Dedifferentiated amniotic fluid mesenchymal stem cell (primary cell): ENCODE results near the gene ZNF766.
A peak's percentile ranks its signal among the peaks of the same experiment; 100 is the strongest.
"Not testable (repeated sequence)": the region's sequence is repeated elsewhere in the genome, so short reads cannot be mapped to it uniquely, and the experiment has no call there.

ENCODE experiments used
- DNase-seq: peaks from one replicate; pipeline ENCODE4 v3.0.0-alpha.2; 2016; ENCODE audit errors: extremely low spot score

ZNF766 gene

GRCh38 chr19:52275988-52276387, 6.6 kb downstream of the ZNF766 start:
- DNase-seq, result no peak

DNA sequence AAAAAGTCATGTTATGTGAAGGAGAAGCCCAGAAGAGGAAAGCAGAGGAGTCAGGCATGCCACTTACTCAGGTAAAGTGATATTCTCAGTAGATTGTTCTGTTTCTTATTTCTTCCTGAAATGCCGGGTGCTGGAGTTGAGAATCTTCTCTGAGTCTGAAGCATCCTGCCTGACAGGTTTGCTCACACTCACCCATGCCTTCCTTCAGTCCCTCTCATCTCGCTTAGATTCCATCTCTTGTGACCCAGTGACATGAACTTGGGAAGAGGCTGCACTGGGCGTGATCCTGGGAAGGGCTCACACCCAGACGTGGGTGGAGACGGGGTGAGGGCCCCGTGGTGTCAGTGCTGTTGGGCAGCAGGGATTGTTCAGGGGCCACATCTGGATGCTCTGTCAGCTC, 8.1 kb downstream of the ZNF766 start:
- no peak for DNase-seq

- no peak for DNase-seq
Observed at GRCh38 chr19:52286256-52286655, 16.9 kb downstream of the ZNF766 start.

DNA sequence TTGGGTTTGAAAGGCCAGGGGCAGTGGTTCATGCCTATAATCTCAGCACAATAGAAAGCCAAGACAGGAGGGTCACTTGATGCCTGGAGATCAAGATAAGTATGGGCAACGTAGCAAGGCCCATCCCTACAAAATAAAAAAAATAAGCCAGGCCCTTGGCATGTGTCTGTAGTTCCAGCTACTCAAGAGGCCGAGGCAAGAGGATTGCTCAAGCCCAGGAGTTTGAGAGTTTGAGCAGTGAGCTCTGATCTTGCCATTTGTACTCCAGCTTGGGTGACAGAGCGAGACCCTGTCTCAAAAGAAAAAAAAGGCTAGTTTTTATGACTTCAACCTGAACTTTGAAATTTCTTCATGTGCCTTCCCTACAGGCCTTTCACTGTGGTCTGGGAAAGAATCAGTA, 22.4 kb downstream of the ZNF766 start:
- DNase-seq, result no peak

DNA sequence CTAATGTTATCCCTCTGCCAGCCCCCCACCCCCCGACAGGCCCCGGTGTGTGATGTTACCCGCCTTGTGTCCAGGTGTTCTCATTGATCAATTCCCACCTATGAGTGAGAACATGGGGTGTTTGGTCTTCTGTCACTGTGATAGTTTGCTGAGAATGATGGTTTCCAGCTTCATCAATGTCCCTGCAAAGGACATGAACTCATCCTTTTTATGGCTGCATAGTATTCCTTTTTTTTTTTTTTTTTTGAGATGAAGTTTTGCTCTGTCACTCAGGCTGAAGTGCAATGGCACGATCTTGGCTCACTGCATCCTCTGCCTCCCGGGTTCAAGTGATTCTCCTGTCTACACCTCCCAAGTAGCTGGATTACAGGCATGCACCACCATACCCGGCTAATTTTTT, 23.6 kb downstream of the ZNF766 start:
- not testable (repeated sequence) for DNase-seq

DNA sequence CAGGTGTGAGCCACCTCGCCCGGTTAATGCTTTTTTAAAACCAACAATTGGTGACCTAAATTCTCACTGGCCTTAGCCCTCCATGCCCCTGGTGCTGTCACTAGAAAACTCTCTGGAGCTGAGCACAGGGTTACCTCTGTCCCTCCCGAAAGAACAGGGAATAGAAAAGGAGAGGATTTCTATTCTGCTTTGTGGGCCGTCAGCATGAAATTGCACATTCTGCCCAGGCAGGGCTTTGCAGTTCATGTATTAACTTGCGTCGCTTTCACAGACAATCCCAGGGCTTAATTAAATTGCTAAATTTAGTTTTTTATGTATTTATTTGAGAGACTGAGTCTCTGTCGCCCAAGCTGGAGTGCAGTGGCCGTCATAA, 27.0 kb downstream of the ZNF766 start:
- DNase-seq, result no peak

DNA sequence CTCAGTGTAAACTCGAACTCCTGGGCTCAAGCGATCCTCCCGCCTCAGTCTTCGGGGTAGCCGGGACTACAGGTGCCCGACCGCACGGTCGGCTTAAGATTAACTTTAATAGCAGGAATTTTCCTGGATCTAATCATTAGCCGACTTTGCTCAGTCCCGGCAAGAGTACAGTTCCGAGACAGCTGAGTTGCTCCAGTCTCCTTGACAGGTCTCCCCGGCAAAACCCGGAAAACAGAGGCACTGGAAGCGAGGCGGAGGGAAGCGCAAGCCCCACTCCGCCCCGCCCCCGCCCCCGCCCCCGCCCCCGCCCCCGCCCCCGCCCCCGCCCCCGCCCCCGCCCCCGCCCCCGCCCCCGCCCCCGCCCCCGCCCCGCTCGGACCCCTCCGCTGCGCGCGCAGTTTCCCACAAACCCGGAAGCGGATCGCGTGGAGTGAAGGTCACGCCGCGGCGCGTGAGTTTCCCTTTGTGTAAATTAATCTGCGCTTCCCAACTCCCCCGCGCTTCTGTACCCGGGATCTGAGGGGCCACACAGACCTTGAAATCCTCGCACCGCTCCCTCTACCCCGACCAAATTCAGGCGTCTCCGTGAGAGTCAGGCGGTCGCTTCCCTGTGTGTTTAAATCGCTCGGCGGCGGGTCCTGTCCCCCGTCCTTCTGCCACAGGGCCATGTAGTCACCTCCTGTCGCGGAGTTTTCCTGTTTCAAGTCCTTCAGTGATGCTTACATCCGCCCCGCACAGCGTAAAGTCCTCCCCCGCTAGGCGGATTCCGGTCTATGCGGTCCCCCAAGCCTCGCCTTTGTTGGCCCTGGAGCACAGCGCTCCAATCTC, 27.6 kb downstream of the ZNF766 start, which contains the start of gene ZNF480:
Gene ZNF480, plus strand, starts transcription at position 397 of the 828 bp plus-strand sequence. CDS start 3,244 bp downstream, outside the sequence.
- DNase-seq, result peak; percentile 63

DNA sequence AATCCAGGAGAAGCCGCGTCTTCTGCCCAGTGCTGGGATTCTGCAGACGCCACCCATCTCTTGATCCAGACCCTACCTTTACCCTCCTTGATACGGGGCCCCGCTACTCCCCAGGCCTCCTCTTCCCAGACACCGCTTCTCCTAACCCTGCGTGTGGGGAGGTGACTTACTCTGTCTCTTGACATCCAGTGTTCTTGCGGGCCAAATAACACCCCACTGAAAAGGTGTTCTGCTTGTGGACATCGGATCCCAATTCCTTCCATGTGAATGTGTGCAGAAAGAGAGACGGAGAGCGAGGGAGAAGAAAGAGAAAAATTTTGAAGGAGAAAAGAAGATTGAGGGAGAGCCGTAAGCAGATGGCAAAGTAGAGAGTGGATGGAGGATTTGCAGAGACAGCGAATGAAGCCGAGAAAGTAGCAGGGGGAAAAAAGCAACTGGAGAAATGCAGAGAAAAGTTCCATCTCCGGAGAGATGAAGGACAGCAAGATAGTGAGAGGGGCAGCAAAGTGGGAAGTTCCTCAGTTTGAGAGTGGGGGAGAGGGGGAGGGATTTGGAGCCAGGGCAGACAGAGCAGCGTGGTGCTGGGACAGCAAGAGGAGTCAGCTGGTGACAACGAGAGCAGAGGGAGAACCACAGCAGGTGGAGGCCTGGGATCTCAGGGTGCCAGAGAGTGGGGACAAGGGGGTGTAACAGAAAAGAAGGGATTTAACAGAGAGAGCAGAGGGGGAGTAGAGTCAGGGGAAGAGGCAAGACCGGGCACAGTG, 28.4 kb downstream of the ZNF766 start:
- no peak for DNase-seq

- no peak for DNase-seq
Observed at GRCh38 chr19:52307275-52307674, 37.9 kb downstream of the ZNF766 start.

DNA sequence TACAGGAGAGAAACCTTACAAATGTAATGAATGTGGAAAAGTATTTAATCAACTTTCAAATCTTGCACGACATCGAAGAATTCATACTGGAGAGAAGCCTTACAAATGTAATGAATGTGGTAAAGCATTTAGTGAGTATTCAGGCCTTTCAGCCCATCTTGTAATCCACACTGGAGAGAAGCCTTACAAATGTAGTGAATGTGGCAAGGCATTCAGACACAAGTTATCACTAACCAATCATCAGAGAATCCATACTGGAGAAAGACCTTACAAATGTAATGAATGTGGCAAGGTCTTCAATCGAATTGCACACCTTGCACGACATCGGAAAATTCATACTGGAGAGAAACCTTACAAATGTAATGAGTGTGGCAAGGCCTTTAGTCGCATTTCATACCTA, 53.0 kb downstream of the ZNF766 start:
- DNase-seq, result no peak

DNA sequence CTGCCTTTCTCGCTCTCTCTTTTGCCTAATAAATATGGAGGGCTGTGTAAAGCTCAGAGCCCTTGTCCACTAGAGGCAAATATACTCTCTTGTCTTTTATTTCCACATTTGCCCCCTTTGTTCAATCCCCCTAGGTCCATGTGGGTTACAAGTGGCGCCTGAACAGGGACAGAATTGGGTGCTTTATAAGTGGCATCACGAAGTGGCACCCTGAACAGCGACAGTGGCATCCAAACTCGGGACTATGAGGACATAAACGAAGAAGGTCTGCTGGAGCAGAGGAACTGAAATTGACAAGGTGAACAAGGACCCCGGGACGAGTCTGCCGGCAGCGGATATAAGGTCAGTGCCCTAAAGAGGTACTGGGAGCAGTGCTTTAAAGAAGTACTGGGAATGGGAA, 62.4 kb downstream of the ZNF766 start:
- no peak for DNase-seq

GRCh38 chr19:52335768-52336116, 66.4 kb downstream of the ZNF766 start:
- DNase-seq, result no peak

- peak; percentile 75 for DNase-seq
Observed at GRCh38 chr19:52336117-52336790, 66.9 kb downstream of the ZNF766 start, which contains the start of gene ZNF610. ZNF610 (plus strand) TSS chr19:52336243; CDS start chr19:52349173, 12,930 bp downstream.

- no peak for DNase-seq
Observed at GRCh38 chr19:52336791-52337381, 67.5 kb downstream of the ZNF766 start.

DNA sequence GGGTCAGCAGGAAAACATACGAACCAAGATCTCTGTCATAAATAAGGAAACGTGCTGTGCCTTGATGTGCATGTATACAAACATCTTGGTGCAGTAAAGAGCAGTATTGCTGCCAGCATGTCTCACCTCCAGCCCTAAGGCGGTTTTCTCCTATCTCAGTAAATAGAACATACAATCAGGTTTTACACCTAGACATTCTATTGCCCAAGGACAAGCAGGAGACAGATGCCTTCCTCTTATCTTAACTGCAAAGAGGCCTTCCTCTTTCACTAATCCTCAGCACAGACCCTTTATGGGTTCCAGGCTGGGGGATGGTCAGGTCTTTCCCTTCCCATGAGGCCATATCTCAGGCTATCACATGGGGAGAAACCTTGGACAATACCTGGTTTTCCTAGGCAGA, 69.6 kb downstream of the ZNF766 start:
- DNase-seq, result not testable (repeated sequence)

DNA sequence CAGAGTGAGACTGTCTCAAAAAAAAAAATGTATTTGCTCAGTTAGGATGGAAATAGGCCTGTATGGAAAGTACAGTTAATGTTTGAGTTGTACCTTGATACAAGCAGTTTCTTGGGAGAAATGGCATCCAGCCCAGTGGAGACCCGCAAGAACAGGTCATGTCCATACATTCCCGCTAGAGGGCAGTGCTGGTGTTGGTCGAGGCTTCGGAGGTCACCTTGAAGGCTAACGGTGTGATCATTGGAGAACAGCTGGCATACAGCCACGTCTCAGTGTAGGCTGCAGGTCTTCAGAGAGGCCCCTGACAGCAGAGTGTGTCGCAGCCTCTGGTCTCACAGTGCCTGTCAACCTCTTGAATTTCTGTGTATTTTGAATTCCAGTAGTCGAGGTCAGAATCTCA, 74.2 kb downstream of the ZNF766 start:
- peak; percentile 31 for DNase-seq

GRCh38 chr19:52345162-52345561, 75.8 kb downstream of the ZNF766 start:
- DNase-seq, result no peak
